IMR-90 (cell line): ENCODE data around the gene PCSK6. TPM values are rescaled to one million over a fixed set of nuclear protein-coding genes. Genes with fewer than 3 reads are reported as not detected.

Experiments
- ATAC-seq: fragments of 200-7000 bp; cut with Tn5 transposase; 2 replicates; pipeline ENCODE4 v1.9.1; 2020; ENCODE audit warnings: low read depth, mild to moderate bottlenecking, moderate library complexity
- BruUV-seq: library from RNA; stranded (reverse); fragments of 400-500 nt; replicated peaks from 2 replicates; lab custom pipeline; 2021; lab: Mats Ljungman, UMichigan
- CTCF ChIA-PET: fragments of 300-600 bp; formaldehyde crosslinking; extraction: SDS; loops from one replicate; lab custom pipeline; 2021; ENCODE audit warnings: antibody characterized with exemption; lab: Yijun Ruan, JAX
- POLR2A ChIA-PET: fragments of 300-600 bp; sonication (Branson Sonifier 250); formaldehyde crosslinking; loops from one replicate; lab custom pipeline; 2022; ENCODE audit warnings: antibody characterized with exemption; ENCODE audit not compliant: unreplicated experiment; lab: Charles Lee
- DNase-seq: peaks from one replicate; pipeline ENCODE4 v3.0.0; 2013
- H2AFZ ChIP-seq: replicated peaks from 2 replicates; pipeline ENCODE3; 2013; ENCODE audit warnings: low read length, mild to moderate bottlenecking; ENCODE audit not compliant: poor library complexity
- H2AK5ac ChIP-seq: 2 replicates; pipeline ENCODE4 v1.6.1; 2013; ENCODE audit warnings: low read depth, low read length, inconsistent platforms
- H2AK9ac ChIP-seq: replicated peaks from 2 replicates; pipeline ENCODE3; 2013; ENCODE audit warnings: mild to moderate bottlenecking, low read depth, low read length, moderate library complexity; ENCODE audit not compliant: poor library complexity
- H2BK120ac ChIP-seq: 2 replicates; pipeline ENCODE4 v1.6.1; 2013; ENCODE audit warnings: low read depth, low read length, inconsistent platforms
- H2BK15ac ChIP-seq: 3 replicates; pipeline ENCODE4 v1.6.1; 2013; ENCODE audit warnings: low read depth, low read length, inconsistent platforms
- H2BK20ac ChIP-seq: 2 replicates; pipeline ENCODE4 v1.6.1; 2013; ENCODE audit warnings: low read depth, mild to moderate bottlenecking, inconsistent platforms, low read length, moderate library complexity
- H2BK5ac ChIP-seq: 2 replicates; pipeline ENCODE4 v1.6.1; 2013; ENCODE audit warnings: mild to moderate bottlenecking, low read depth, low read length, inconsistent platforms; ENCODE audit not compliant: poor library complexity, severe bottlenecking
- H3K14ac ChIP-seq: replicated peaks from 2 replicates; pipeline ENCODE4 v1.6.1; 2013; ENCODE audit warnings: low read depth, low read length, inconsistent platforms
- H3K18ac ChIP-seq: 2 replicates; pipeline ENCODE4 v1.6.1; 2013; ENCODE audit warnings: low read depth, low read length, control low read depth
- H3K23ac ChIP-seq: 2 replicates; pipeline ENCODE4 v1.6.1; 2013; ENCODE audit warnings: low read depth, low read length, inconsistent platforms
- H3K27ac ChIP-seq: 2 replicates; pipeline ENCODE4 v1.5.1; 2013; ENCODE audit warnings: mild to moderate bottlenecking, control low read depth, low read length; ENCODE audit not compliant: insufficient read depth
- H3K27me3 ChIP-seq: 2 replicates; pipeline ENCODE4 v1.6.1; 2013; ENCODE audit warnings: low read length; ENCODE audit not compliant: control insufficient read depth, insufficient read depth
- H3K36me3 ChIP-seq: 2 replicates; pipeline ENCODE4 v1.6.1; 2013; ENCODE audit warnings: low read length, mixed read lengths; ENCODE audit not compliant: control insufficient read depth, insufficient read depth
- H3K4ac ChIP-seq: 2 replicates; pipeline ENCODE4 v1.6.1; 2013; ENCODE audit warnings: low read depth, low read length, inconsistent platforms
- H3K4me1 ChIP-seq: 2 replicates; pipeline ENCODE4 v1.6.1; 2013; ENCODE audit warnings: low read length, mixed read lengths; ENCODE audit not compliant: control insufficient read depth, insufficient read depth
- H3K4me2 ChIP-seq: 2 replicates; pipeline ENCODE4 v1.6.1; 2013; ENCODE audit warnings: low read depth, mild to moderate bottlenecking, control low read depth, low read length, moderate library complexity
- H3K4me3 ChIP-seq: 2 replicates; pipeline ENCODE4 v1.5.1; 2013; ENCODE audit warnings: low read depth, mild to moderate bottlenecking, control low read depth, low read length, moderate library complexity; ENCODE audit not compliant: insufficient read depth
- H3K56ac ChIP-seq: 2 replicates; pipeline ENCODE4 v1.6.1; 2013; ENCODE audit warnings: low read length, inconsistent platforms; ENCODE audit not compliant: insufficient read depth; ENCODE audit errors: extremely low read depth
- H3K79me1 ChIP-seq, 2 experiments: 2 replicates each; pipeline ENCODE4 v1.6.1; 2013; ENCODE audit warnings: low read length in 2 of 2, inconsistent platforms in 1 of 2, low read depth in 1 of 2
- H3K9ac ChIP-seq: 2 replicates; pipeline ENCODE4 v1.6.1; 2013; ENCODE audit warnings: low read depth, low read length, control low read depth
- H3K9me1 ChIP-seq: 2 replicates; pipeline ENCODE4 v1.6.1; 2013; ENCODE audit warnings: low read length, inconsistent platforms; ENCODE audit not compliant: insufficient read depth
- H3K9me3 ChIP-seq: 2 replicates; pipeline ENCODE4 v1.6.1; 2013; ENCODE audit warnings: low read length; ENCODE audit not compliant: control insufficient read depth, insufficient read depth
- H4K20me1 ChIP-seq: 2 replicates; pipeline ENCODE4 v1.6.1; 2013; ENCODE audit warnings: low read length, inconsistent platforms; ENCODE audit not compliant: insufficient read depth
- H4K5ac ChIP-seq: 2 replicates; pipeline ENCODE4 v1.6.1; 2013; ENCODE audit warnings: mild to moderate bottlenecking, low read depth, low read length, control low read depth
- H4K8ac ChIP-seq, 2 experiments: 2 replicates each; pipeline ENCODE4 v1.6.1; 2013; ENCODE audit warnings: low read depth in 2 of 2, low read length in 2 of 2, control low read depth in 1 of 2, inconsistent platforms in 1 of 2
- H4K91ac ChIP-seq: 2 replicates; pipeline ENCODE4 v1.6.1; 2013; ENCODE audit warnings: low read depth, low read length, inconsistent platforms; ENCODE audit not compliant: insufficient read depth
- CHD1 ChIP-seq: IDR thresholded peaks from 2 replicates; pipeline ENCODE4 v1.6.1; 2012; ENCODE audit warnings: low read depth, low read length, improper control_type of control experiment
- CTCF ChIP-seq: conservative IDR thresholded peaks from 2 replicates; pipeline ENCODE4 v1.5.1; 2012; ENCODE audit warnings: mild to moderate bottlenecking, low read depth, low read length, improper control_type of control experiment
- FOS ChIP-seq: fragments of 150-350 bp; IDR thresholded peaks from 2 replicates; pipeline ENCODE4 v1.6.1; 2016; ENCODE audit warnings: low read depth, low read length
- RAD21 ChIP-seq: IDR thresholded peaks from 2 replicates; pipeline ENCODE4 v1.6.1; 2012; ENCODE audit warnings: low read length, improper control_type of control experiment
- RCOR1 ChIP-seq: IDR thresholded peaks from 2 replicates; pipeline ENCODE4 v1.6.1; 2012; ENCODE audit warnings: mild to moderate bottlenecking, low read length, improper control_type of control experiment; ENCODE audit not compliant: insufficient replicate concordance
- RFX5 ChIP-seq: IDR thresholded peaks from 2 replicates; pipeline ENCODE4 v1.8.0; 2012; ENCODE audit warnings: low read depth, mild to moderate bottlenecking, low read length, moderate library complexity
- SMC3 ChIP-seq: fragments of 150-350 bp; IDR thresholded peaks from 2 replicates; pipeline ENCODE4 v1.6.1; 2016; ENCODE audit warnings: low read depth, mild to moderate bottlenecking, antibody characterized with exemption, low read length, moderate library complexity
- WGBS, 2 experiments: methylation state at CpG; one replicate each; pipeline versions ENCODE4 v1.1.5 to v1.1.7; 2013; ENCODE audit warnings: missing lambda C conversion rate in 2 of 2; ENCODE audit not compliant: insufficient read length in 1 of 2; ENCODE audit errors: extremely low coverage in 2 of 2; 5-methylcytosine and 5-hydroxymethylcytosine counted together
- dilution Hi-C: fragments of 300-500 bp; cut with HindIII; formaldehyde crosslinking; loops from one replicate; pipeline ENCODE4 v1.14.3; 2018; ENCODE audit warnings: low sequenced_read_pairs; ENCODE audit not compliant: unreplicated experiment
- in situ Hi-C: fragments of 300-500 bp; cut with MboI; formaldehyde crosslinking; loops from 3 replicates; pipeline ENCODE4 v1.14.3; 2019; ENCODE audit warnings: low sequenced_read_pairs, inconsistent platforms, mixed read lengths
- intact Hi-C: fragments of 100-400 bp; cut with micrococcal nuclease; formaldehyde crosslinking; loops from 2 replicates; pipeline ENCODE4 v1.10.0; 2022
- polyA plus RNA-seq, 3 experiments: library from polyadenylated mRNA; depleted of rRNA; stranded (reverse); fragments of >200 nt; gene quantifications; 2 replicates each; pipeline ENCODE4 v1.2.3, GENCODE V29; 2012; ENCODE audit warnings: low replicate concordance in 1 of 3
- total RNA-seq: library from RNA; depleted of rRNA; stranded (reverse); fragments of >200 nt; gene quantifications from 2 replicates; pipeline ENCODE4 v1.2.3, GENCODE V29; 2012

PCSK6 gene
- total and polyA plus RNA-seq, 2 of the 4 experiments (the other 2 are of a cell fraction) = not detected

DNA sequence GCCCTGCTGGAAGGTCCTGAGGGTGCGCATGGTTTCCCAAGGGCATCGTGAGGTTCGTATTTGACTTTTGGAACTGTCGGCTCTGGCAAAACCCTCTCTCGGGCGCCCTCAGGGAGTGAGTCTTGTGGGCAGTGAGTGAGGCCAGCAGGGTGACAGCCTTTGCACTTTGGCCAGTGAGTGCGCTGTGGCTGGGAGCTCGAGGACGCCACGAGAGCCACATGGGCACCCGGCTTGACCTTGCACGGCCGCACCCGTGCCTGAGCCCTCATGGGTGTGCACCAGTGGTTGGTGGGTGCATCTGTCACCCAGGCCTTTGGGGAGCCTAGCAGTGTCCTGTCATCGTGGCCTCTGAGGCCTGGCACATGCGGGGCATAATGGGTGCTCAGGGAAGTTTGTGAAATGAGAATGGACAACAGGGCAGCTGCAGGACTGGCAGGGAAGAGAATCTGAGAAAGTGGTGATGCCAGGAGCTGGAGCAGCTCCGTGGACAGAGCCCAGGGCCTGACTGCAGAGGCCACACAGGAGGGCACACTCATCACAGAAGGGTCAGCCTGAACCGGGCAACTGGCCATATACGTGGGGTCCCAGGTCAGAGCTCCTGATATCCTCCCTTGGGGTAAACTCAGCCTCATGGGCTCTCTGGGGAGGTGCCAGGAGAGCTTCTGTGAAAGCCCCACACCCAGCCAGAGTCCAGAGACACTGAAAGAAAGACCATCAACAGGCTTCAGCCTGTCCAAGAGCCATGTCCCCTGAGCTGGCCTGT is 164.1 kb downstream of the PCSK6 start:
- CTCF ChIA-PET = no interaction called here
- intact Hi-C loops = no loop called here
- Histone ChIP-seq H4K91ac (no peak overlapping the region), H3K4me3 (no peak overlapping the region), H4K8ac (no peak overlapping the region), H3K9ac (no peak overlapping the region), H2BK20ac (no peak overlapping the region), H3K79me1 (no peaks in the 10 kb centered on the region), H2AK5ac (no peak overlapping the region), H4K5ac (no peak overlapping the region), H3K23ac (no peak overlapping the region), H2AK9ac (no peak overlapping the region), H3K9me1 (no peaks in the 10 kb centered on the region), H2AFZ (no peak overlapping the region), H3K4me2 (no peak overlapping the region), H3K36me3 (no peaks in the 10 kb centered on the region), H3K18ac (no peak overlapping the region), H3K56ac (no peak overlapping the region), H2BK15ac (no peak overlapping the region), H2BK5ac (no peak overlapping the region), H4K20me1 (no peaks in the 10 kb centered on the region), H3K27me3 (peaks cover 42% of the 10 kb centered on the region), H3K4me1 (no peaks in the 10 kb centered on the region), H3K14ac (no peak overlapping the region), H3K4ac (no peak overlapping the region), H2BK120ac (no peak overlapping the region), H3K27ac (no peak overlapping the region), H3K9me3 (no peaks in the 10 kb centered on the region)
- dilution Hi-C loops = no loop called here
- in situ Hi-C loops = no loop called here
- POLR2A ChIA-PET = no interaction called here
- WGBS, 2 experiments = 68% methylated on average over 13 of the region's 19 CpGs; no CpG with 5 or more reads in 1 of the 2 experiments
- DNase-seq = no peak
- BruUV-seq = no TSS peak
- TF ChIP-seq FOS (no peak), CHD1 (no peak), RCOR1 (no peak), SMC3 (no peak), RFX5 (no peak), CTCF (no peak), RAD21 (no peak)
- no peak for ATAC-seq
